DND-41 (cell line): ENCODE results near the gene GFOD1.

Experiments
- CTCF ChIP-seq: IDR thresholded peaks from 2 replicates; pipeline ENCODE4 v1.5.1; 2012; ENCODE audit warnings: borderline replicate concordance, low read length, moderate library complexity, mild to moderate bottlenecking; ENCODE audit not compliant: poor library complexity, severe bottlenecking; ENCODE audit errors: extremely low read depth
- EZH2 ChIP-seq: IDR thresholded peaks from 3 replicates; pipeline ENCODE4 v1.6.1; 2012; ENCODE audit warnings: borderline replicate concordance, low read depth, mild to moderate bottlenecking, moderate library complexity, low read length, inconsistent platforms; ENCODE audit not compliant: severe bottlenecking

- TF ChIP-seq EZH2 (no peak), CTCF (no peak)
Observed at GRCh38 chr6:13528232-13528631, 40.8 kb upstream of the GFOD1 start.
